ENCODE measurements around the gene CHAT.

CHAT gene

GRCh38 chr10:49652421-49653272 lies 38.8 kb downstream of the CHAT start:
- Histone ChIP-seq H3K27me3 (ENCODE audit: control insufficient read depth in 2 of 2, insufficient read depth in 2 of 2, low read length in 2 of 2) (peaks cover 0 to 6% of the 10 kb centered on the region in 2 donors), H3K9me3 (ENCODE audit: control insufficient read depth in 2 of 2, low read length in 2 of 2) (no peaks in the 10 kb centered on the region), H3K9ac (ENCODE audit: low read depth in 1 of 2, low read length in 2 of 2) (no peak overlapping the region), H3K36me3 (ENCODE audit: control insufficient read depth in 2 of 2, insufficient read depth in 2 of 2, low read length in 2 of 2) (no peaks in the 10 kb centered on the region), H3K4me3 (ENCODE audit: low read length in 2 of 2) (no peak overlapping the region), H3K27ac (ENCODE audit: low read depth in 2 of 2, low read length in 2 of 2) (no peak overlapping the region), H3K4me1 (ENCODE audit: control insufficient read depth in 2 of 2, insufficient read depth in 2 of 2, low read length in 2 of 2) (no peaks in the 10 kb centered on the region)

- Histone ChIP-seq H3K27me3 (ENCODE audit: control insufficient read depth in 2 of 2, insufficient read depth in 2 of 2, low read length in 2 of 2) (peaks cover 0 to 6% of the 10 kb centered on the region in 2 donors), H3K4me1 (ENCODE audit: control insufficient read depth in 2 of 2, insufficient read depth in 2 of 2, low read length in 2 of 2) (no peaks in the 10 kb centered on the region), H3K36me3 (ENCODE audit: control insufficient read depth in 2 of 2, insufficient read depth in 2 of 2, low read length in 2 of 2) (no peaks in the 10 kb centered on the region), H3K9ac (ENCODE audit: low read depth in 1 of 2, low read length in 2 of 2) (no peak overlapping the region), H3K27ac (ENCODE audit: low read depth in 2 of 2, low read length in 2 of 2) (no peak overlapping the region), H3K4me3 (ENCODE audit: low read length in 2 of 2) (no peak overlapping the region), H3K9me3 (ENCODE audit: control insufficient read depth in 2 of 2, low read length in 2 of 2) (no peaks in the 10 kb centered on the region)
These were observed 39.6 kb downstream of the CHAT start for GRCh38 chr10:49653273-49653929.

- H3K4me1 ChIP-seq (ENCODE audit: control insufficient read depth in 2 of 2, insufficient read depth in 2 of 2, low read length in 2 of 2) = no peaks in the 10 kb centered on the region
- H3K9me3 ChIP-seq (ENCODE audit: control insufficient read depth in 2 of 2, low read length in 2 of 2) = no peaks in the 10 kb centered on the region
- no peak overlapping the region for H3K9ac ChIP-seq (ENCODE audit: low read depth in 1 of 2, low read length in 2 of 2)
- no peak overlapping the region for H3K4me3 ChIP-seq (ENCODE audit: low read length in 2 of 2)
- no peak overlapping the region for H3K27ac ChIP-seq (ENCODE audit: low read depth in 2 of 2, low read length in 2 of 2)
- H3K27me3 ChIP-seq (ENCODE audit: control insufficient read depth in 2 of 2, insufficient read depth in 2 of 2, low read length in 2 of 2) = peaks cover 0 to 6% of the 10 kb centered on the region in 2 donors
- no peaks in the 10 kb centered on the region for H3K36me3 ChIP-seq (ENCODE audit: control insufficient read depth in 2 of 2, insufficient read depth in 2 of 2, low read length in 2 of 2)
These were observed 40.3 kb downstream of the CHAT start for GRCh38 chr10:49654036-49654693.

GRCh38 chr10:49655099-49655498 lies 41.3 kb downstream of the CHAT start:
- Histone ChIP-seq H3K4me3 (ENCODE audit: low read length in 2 of 2) (no peak overlapping the region), H3K4me1 (ENCODE audit: control insufficient read depth in 2 of 2, insufficient read depth in 2 of 2, low read length in 2 of 2) (no peaks in the 10 kb centered on the region), H3K27me3 (ENCODE audit: control insufficient read depth in 2 of 2, insufficient read depth in 2 of 2, low read length in 2 of 2) (peaks cover 0 to 6% of the 10 kb centered on the region in 2 donors), H3K27ac (ENCODE audit: low read depth in 2 of 2, low read length in 2 of 2) (no peak overlapping the region), H3K36me3 (ENCODE audit: control insufficient read depth in 2 of 2, insufficient read depth in 2 of 2, low read length in 2 of 2) (no peaks in the 10 kb centered on the region), H3K9ac (ENCODE audit: low read depth in 1 of 2, low read length in 2 of 2) (no peak overlapping the region), H3K9me3 (ENCODE audit: control insufficient read depth in 2 of 2, low read length in 2 of 2) (no peaks in the 10 kb centered on the region)

- H3K9me3 ChIP-seq (ENCODE audit: control insufficient read depth in 2 of 2, low read length in 2 of 2) = no peaks in the 10 kb centered on the region
- no peaks in the 10 kb centered on the region for H3K36me3 ChIP-seq (ENCODE audit: control insufficient read depth in 2 of 2, insufficient read depth in 2 of 2, low read length in 2 of 2)
- H3K27me3 ChIP-seq (ENCODE audit: control insufficient read depth in 2 of 2, insufficient read depth in 2 of 2, low read length in 2 of 2) = peaks cover 0 to 6% of the 10 kb centered on the region in 2 donors
- H3K27ac ChIP-seq (ENCODE audit: low read depth in 2 of 2, low read length in 2 of 2) = no peak overlapping the region
- no peak overlapping the region for H3K4me3 ChIP-seq (ENCODE audit: low read length in 2 of 2)
- no peak overlapping the region for H3K9ac ChIP-seq (ENCODE audit: low read depth in 1 of 2, low read length in 2 of 2)
- H3K4me1 ChIP-seq (ENCODE audit: control insufficient read depth in 2 of 2, insufficient read depth in 2 of 2, low read length in 2 of 2) = no peaks in the 10 kb centered on the region
These were observed 43.1 kb downstream of the CHAT start for GRCh38 chr10:49656845-49657493.

- no peaks in the 10 kb centered on the region for H3K4me1 ChIP-seq (ENCODE audit: control insufficient read depth in 2 of 2, insufficient read depth in 2 of 2, low read length in 2 of 2)
- H3K27ac ChIP-seq (ENCODE audit: low read depth in 2 of 2, low read length in 2 of 2) = no peak overlapping the region
- H3K9ac ChIP-seq (ENCODE audit: low read depth in 1 of 2, low read length in 2 of 2) = no peak overlapping the region
- H3K27me3 ChIP-seq (ENCODE audit: control insufficient read depth in 2 of 2, insufficient read depth in 2 of 2, low read length in 2 of 2) = peaks cover 0 to 6% of the 10 kb centered on the region in 2 donors
- no peaks in the 10 kb centered on the region for H3K36me3 ChIP-seq (ENCODE audit: control insufficient read depth in 2 of 2, insufficient read depth in 2 of 2, low read length in 2 of 2)
- H3K9me3 ChIP-seq (ENCODE audit: control insufficient read depth in 2 of 2, low read length in 2 of 2) = no peaks in the 10 kb centered on the region
- H3K4me3 ChIP-seq (ENCODE audit: low read length in 2 of 2) = no peak overlapping the region
These were observed 43.8 kb downstream of the CHAT start for GRCh38 chr10:49657606-49658005.

GRCh38 chr10:49661140-49661856 lies 47.5 kb downstream of the CHAT start:
- Histone ChIP-seq H3K4me3 (ENCODE audit: low read length in 2 of 2) (no peak overlapping the region), H3K27me3 (ENCODE audit: control insufficient read depth in 2 of 2, insufficient read depth in 2 of 2, low read length in 2 of 2) (peaks cover 0 to 5% of the 10 kb centered on the region in 2 donors), H3K27ac (ENCODE audit: low read depth in 2 of 2, low read length in 2 of 2) (no peak overlapping the region), H3K4me1 (ENCODE audit: control insufficient read depth in 2 of 2, insufficient read depth in 2 of 2, low read length in 2 of 2) (no peaks in the 10 kb centered on the region), H3K9ac (ENCODE audit: low read depth in 1 of 2, low read length in 2 of 2) (no peak overlapping the region), H3K36me3 (ENCODE audit: control insufficient read depth in 2 of 2, insufficient read depth in 2 of 2, low read length in 2 of 2) (no peaks in the 10 kb centered on the region), H3K9me3 (ENCODE audit: control insufficient read depth in 2 of 2, low read length in 2 of 2) (no peaks in the 10 kb centered on the region)

- Histone ChIP-seq H3K9ac (ENCODE audit: low read depth in 1 of 2, low read length in 2 of 2) (no peak overlapping the region), H3K27me3 (ENCODE audit: control insufficient read depth in 2 of 2, insufficient read depth in 2 of 2, low read length in 2 of 2) (peaks cover 0 to 2% of the 10 kb centered on the region in 2 donors), H3K4me3 (ENCODE audit: low read length in 2 of 2) (no peak overlapping the region), H3K36me3 (ENCODE audit: control insufficient read depth in 2 of 2, insufficient read depth in 2 of 2, low read length in 2 of 2) (no peaks in the 10 kb centered on the region), H3K9me3 (ENCODE audit: control insufficient read depth in 2 of 2, low read length in 2 of 2) (no peaks in the 10 kb centered on the region), H3K27ac (ENCODE audit: low read depth in 2 of 2, low read length in 2 of 2) (no peak overlapping the region), H3K4me1 (ENCODE audit: control insufficient read depth in 2 of 2, insufficient read depth in 2 of 2, low read length in 2 of 2) (no peaks in the 10 kb centered on the region)
These were observed 48.5 kb downstream of the CHAT start for GRCh38 chr10:49662169-49662830.

- no peaks in the 10 kb centered on the region for H3K9me3 ChIP-seq (ENCODE audit: control insufficient read depth in 2 of 2, low read length in 2 of 2)
- H3K9ac ChIP-seq (ENCODE audit: low read depth in 1 of 2, low read length in 2 of 2) = no peak overlapping the region
- H3K27ac ChIP-seq (ENCODE audit: low read depth in 2 of 2, low read length in 2 of 2) = no peak overlapping the region
- H3K4me1 ChIP-seq (ENCODE audit: control insufficient read depth in 2 of 2, insufficient read depth in 2 of 2, low read length in 2 of 2) = no peaks in the 10 kb centered on the region
- no peaks in the 10 kb centered on the region for H3K36me3 ChIP-seq (ENCODE audit: control insufficient read depth in 2 of 2, insufficient read depth in 2 of 2, low read length in 2 of 2)
- H3K4me3 ChIP-seq (ENCODE audit: low read length in 2 of 2) = no peak overlapping the region
- H3K27me3 ChIP-seq (ENCODE audit: control insufficient read depth in 2 of 2, insufficient read depth in 2 of 2, low read length in 2 of 2) = peaks cover 0 to 2% of the 10 kb centered on the region in 2 donors
These were observed 49.8 kb downstream of the CHAT start for GRCh38 chr10:49663596-49663995.
